HG03060 (cell line): ENCODE results near the gene CLCN4.

Source experiments
- ATAC-seq: cut with Tn5 transposase; IDR thresholded peaks from one replicate; pipeline ENCODE4 v1.9.1; 2021; ENCODE audit warnings: low read depth, moderate number of reproducible peaks; ENCODE audit not compliant: unreplicated experiment

CLCN4 gene

DNA sequence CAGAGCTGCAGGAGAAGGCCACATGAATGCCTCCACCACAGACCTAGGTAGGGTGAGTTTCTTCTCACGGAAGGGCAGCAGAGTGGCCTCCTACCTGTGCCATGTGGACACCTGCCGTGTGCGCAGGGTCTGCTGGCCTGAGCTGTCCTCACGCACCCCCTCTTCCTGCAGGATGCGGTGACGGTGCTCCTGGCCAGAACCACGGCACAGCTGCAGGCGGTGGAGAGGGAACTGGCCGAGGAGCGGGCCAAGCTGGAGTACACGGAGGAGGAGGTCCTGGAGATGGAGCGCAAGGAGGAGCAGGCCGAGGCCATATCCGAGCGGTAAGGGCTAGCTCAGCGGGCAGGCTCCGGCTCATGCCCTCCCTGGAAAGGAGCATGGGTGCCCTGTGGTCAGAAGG, 28.4 kb upstream of the CLCN4 start:
- ATAC-seq = no peak

DNA sequence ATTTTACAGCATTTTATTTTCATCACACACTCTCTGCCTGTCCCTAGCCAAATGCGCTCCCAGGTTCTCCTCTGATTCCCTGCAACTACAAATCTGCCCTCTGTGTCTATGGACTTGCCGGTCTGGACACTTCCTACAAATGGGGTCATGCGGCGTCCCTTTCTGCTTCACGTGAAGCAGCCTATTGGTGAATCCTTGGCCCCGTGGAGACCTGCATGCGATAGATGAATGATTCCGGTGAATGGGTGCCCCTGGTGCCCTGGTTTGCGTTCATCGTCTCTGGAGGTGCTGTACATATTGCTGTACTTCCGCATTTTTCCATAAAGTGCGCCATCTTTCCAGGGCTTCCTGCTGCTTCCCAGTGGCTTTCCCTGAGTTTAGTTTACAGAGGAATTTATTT, 27.5 kb upstream of the CLCN4 start:
- ATAC-seq = no peak

- no peak for ATAC-seq
These were observed 26.4 kb upstream of the CLCN4 start for GRCh38 chrX:10130354-10130753.

GRCh38 chrX:10133980-10134676, 22.6 kb upstream of the CLCN4 start:
- no peak for ATAC-seq

DNA sequence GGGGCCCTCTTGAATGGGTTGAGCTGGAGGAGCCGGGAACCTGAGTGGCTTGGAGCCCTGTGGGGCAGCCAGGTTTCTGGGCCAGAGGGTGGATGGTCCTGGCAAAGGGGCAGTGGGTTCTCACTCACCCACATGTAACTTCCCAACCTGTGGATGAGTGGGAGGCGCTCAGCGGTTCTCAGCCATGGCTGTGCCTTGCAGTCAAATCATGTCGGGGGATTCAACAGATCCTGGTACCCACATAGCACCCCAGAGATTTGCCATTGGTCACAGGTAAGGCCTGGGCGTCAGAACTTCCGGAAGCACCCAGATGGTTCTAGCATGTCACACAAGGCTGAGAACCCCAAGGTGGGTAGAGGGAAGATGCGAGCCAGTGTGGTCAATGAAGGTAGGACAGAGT, 21.9 kb upstream of the CLCN4 start:
- no peak for ATAC-seq

DNA sequence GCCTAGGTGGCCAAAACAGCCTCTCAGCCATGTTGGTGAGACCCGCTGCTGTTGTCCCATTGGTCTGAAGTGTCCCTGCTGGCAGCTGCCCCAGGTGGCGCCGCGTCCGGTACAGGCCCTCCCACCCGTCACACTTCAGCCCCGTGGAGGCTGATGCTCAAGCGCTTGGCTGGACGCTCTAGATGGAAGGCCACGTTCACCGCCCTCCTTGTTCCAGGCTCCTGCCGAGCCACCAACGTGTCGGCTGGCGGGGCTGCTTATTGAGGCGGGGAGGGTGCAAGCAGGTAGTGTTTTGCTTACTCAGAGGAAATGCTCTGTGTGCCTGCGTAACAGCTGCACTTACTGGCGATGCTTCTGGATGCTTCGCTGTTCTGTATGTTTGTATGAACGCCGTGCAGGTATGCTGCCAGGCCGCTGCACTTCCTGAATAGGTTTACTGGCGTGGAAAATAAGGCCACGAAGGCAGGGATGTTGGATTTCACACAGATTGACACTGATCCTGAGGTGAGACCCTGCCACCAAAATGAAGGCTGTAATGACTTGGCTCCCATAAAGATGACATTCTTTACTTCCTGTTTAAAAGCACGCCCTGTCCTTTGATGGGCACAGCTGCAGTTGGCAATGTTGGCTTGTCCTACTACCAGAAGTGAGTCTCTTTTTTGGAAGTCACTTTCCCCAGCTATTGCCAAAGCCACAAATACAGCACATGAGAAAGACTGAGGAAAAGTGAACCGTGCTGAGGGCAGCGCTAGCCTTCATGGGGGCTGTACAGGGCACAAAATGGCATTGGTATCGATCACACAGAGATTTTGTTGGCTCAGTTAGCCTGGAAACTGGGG, 21.0 kb upstream of the CLCN4 start:
- ATAC-seq = no peak

GRCh38 chrX:10138726-10139125, 18.0 kb upstream of the CLCN4 start:
- no peak for ATAC-seq

DNA sequence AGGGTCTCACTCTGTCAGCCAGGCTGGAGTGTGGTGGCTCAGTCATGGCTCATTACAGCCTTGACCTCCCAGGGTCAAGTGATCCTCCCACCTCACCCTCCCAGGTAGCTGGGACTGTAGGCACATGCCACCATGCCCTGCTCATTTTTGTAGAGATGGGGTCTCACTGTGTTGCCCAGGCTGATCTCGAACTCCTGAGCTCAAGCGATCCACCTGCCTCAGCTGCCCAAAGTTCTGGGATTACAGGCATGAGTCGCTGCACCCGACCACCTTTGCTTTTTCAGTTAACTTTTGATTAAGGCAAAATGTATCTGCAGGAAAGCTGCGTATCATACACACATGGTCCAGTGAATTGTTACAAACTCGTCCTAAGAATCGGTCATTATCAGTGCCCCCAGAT, 16.5 kb upstream of the CLCN4 start:
- ATAC-seq = no peak

- no peak for ATAC-seq
These were observed 14.7 kb upstream of the CLCN4 start for GRCh38 chrX:10142041-10142599.

DNA sequence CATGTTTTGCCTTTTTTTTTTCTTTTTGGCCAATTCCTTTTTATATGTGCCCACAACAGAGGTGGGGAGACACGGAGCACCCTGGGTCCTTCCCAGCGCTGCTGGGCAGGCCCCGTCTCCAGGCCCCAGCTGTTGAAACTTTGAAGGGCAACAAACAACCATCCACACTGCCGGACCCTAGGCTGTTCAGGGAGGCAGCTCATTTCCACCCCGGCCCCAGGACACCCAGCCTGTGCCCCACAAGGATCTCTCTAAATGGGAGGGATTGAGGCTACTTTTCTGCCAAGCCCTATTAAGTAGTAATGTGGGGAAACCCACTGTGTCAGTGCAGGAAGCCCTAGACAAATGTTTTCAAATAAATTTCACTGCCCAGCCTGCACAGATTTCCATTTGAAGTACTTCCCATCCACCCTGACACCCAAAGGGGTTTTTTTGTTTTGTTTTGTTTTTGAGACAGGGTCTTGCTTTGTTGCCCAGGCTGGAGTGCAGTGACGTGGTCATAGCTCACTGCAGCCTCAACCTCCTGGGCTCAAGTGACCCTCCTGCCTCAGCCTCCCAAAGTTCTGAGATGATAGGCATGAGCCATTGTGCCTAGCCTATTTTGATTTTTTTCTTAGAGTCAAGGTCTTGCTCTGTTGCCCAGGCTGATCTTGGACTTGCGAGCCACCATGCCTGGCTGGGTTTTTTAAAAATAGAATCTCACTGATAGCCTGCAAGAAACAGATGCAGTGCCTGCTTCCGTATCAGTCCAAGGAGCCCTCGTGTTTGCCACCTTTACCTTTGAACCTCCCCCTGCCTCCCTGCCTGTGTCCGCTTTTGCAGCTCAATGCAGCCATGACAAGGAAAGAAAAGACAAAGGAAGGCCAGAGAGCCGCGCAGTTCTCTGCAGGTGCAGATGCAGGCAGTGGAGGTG, 13.4 kb upstream of the CLCN4 start:
- ATAC-seq = no peak

- no peak for ATAC-seq
These were observed 10.4 kb upstream of the CLCN4 start for GRCh38 chrX:10146346-10146745.

GRCh38 chrX:10152086-10152485, 4.7 kb upstream of the CLCN4 start:
- ATAC-seq = no peak

- ATAC-seq = no peak
These were observed 1.6 kb upstream of the CLCN4 start for GRCh38 chrX:10155137-10155536.

GRCh38 chrX:10157032-10157341, 212 bp downstream of the CLCN4 start:
- ATAC-seq = no peak

DNA sequence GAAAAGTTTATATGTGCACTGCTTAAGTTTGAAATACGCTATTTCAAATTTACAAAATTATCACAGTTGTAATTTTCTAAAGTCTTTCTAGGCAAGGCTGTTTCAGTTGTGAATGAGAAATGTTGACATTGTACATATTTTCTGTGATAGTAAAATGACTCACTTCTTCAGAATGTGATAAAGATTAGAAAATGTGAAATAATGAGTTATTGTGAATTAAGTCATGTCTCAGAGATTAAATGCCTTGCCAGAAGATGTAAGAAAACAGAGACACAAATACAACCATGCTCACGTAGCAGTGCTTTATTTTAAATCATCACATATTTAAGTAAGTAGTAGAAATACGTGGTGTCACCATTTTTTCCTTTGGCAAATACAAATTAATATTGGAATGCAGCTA, 768 bp downstream of the CLCN4 start:
- no peak for ATAC-seq

DNA sequence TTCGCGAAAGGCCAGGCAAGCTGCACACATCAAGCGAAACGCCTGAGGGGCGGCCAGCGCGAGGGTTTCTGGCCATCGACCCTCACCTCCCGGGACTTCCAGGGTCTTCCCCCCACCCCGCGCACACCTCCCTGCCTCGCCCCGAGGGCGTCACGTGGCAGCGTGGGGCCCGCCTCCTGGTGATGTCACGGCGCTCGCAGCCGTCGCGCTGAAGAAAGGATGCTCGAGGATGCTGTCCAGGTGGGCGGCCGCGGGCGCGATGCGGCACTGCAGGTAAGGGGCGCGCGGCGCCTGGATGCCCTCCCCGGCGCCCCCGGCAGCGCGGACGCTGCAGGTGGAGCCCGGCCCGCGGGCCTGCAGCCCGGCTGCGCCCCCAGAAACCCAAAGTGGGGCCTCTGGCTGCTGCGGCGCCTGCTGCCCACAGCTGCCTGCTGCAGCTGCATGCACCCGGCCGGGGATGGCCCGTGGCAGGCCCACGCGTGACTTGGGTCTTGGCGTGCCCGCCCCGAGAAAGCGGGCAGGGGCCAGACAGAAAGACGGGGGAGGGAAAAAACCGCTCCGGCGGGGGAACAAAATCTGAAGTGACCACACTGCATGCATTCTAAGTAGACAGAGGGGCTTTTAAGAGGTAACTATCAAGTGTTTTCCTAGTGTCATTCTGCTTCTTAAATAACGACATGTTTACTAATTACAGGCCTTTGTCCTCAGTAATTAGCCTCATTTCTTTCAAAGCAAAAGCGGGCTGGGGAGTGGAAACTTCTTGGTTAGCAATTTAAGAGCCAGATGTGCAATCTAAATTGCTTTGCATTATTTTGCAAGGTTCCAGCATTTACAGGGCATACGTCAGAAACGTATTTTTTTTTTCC, 1.7 kb downstream of the CLCN4 start:
- no peak for ATAC-seq

DNA sequence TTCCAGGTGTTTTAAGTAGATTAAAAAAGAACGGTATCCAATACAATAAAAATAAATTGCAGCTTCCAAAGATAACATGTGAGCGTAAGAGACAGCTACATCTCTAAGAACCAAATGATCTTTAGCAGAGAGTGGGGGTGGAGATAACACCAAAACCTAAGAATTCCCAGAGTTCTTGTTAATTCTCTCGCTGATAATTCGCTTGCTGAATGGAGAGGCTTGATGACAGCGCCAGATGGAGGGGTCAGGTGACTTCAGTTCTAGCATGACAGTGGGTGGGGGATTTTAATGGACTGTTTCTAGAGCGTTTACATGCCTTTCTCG, 2.3 kb downstream of the CLCN4 start:
- no peak for ATAC-seq

GRCh38 chrX:10160211-10160610, 3.4 kb downstream of the CLCN4 start:
- ATAC-seq = no peak

GRCh38 chrX:10163031-10163430, 6.3 kb downstream of the CLCN4 start:
- ATAC-seq = no peak

- ATAC-seq = no peak
These were observed 8.1 kb downstream of the CLCN4 start for GRCh38 chrX:10164879-10165278.
